ENCODE measurements around the gene SLC16A1.

SLC16A1 gene

GRCh38 chr1:112905395-112906149 is 50.4 kb downstream of the SLC16A1 start:
- TF ChIP-seq EZH2phosphoT487 (conservative IDR thresholded peaks at IDR 0.05; ENCODE audit: low read length) = no peak
- no peak for TF ChIP-seq CTCF (IDR thresholded peaks at IDR 0.05; ENCODE audit: insufficient read depth, low read length, poor library complexity, severe bottlenecking)
- H3K4me3 ChIP-seq (ENCODE audit: insufficient read depth, low read length, poor library complexity, severe bottlenecking) = no peak overlapping the region
- no peaks in the 10 kb centered on the region for H3K36me3 ChIP-seq (ENCODE audit: low read length)
- H3K9ac ChIP-seq (ENCODE audit: low read length) = no peak overlapping the region
- no peak overlapping the region for H3K4me2 ChIP-seq (ENCODE audit: low read depth, low read length, poor library complexity, severe bottlenecking)
- H3K9me3 ChIP-seq (ENCODE audit: insufficient read depth, low read length) = no peaks in the 10 kb centered on the region
- H2AFZ ChIP-seq (ENCODE audit: low read depth, low read length, severe bottlenecking) = no peak overlapping the region
- H3K27ac ChIP-seq (ENCODE audit: low read depth, low read length) = no peak overlapping the region
- H3K9me2 ChIP-seq (replicated peaks; ENCODE audit: insufficient read depth, low read length) = no peaks in the 10 kb centered on the region
- H3K27me3 ChIP-seq (ENCODE audit: low read length) = no peaks in the 10 kb centered on the region
- H3F3A ChIP-seq (ENCODE audit: insufficient read depth) = no peaks in the 10 kb centered on the region
- no peaks in the 10 kb centered on the region for H3K79me2 ChIP-seq (ENCODE audit: insufficient read depth, low read length)
- H4K20me1 ChIP-seq (ENCODE audit: low read depth, low read length) = no peaks in the 10 kb centered on the region

GRCh38 chr1:112904831-112905261 is 51.1 kb downstream of the SLC16A1 start:
- no peak overlapping the region for H3K4me3 ChIP-seq (ENCODE audit: insufficient read depth, low read length, poor library complexity, severe bottlenecking)
- no peak overlapping the region for H2AFZ ChIP-seq (ENCODE audit: low read depth, low read length, severe bottlenecking)
- no peaks in the 10 kb centered on the region for H3F3A ChIP-seq (ENCODE audit: insufficient read depth)
- no peak overlapping the region for H3K27ac ChIP-seq (ENCODE audit: low read depth, low read length)
- no peaks in the 10 kb centered on the region for H3K9me2 ChIP-seq (replicated peaks; ENCODE audit: insufficient read depth, low read length)
- no peaks in the 10 kb centered on the region for H4K20me1 ChIP-seq (ENCODE audit: low read depth, low read length)
- TF ChIP-seq EZH2phosphoT487 (conservative IDR thresholded peaks at IDR 0.05; ENCODE audit: low read length) (no peak), CTCF (IDR thresholded peaks at IDR 0.05; ENCODE audit: insufficient read depth, low read length, poor library complexity, severe bottlenecking) (no peak)
- H3K4me2 ChIP-seq (ENCODE audit: low read depth, low read length, poor library complexity, severe bottlenecking) = no peak overlapping the region
- no peaks in the 10 kb centered on the region for H3K27me3 ChIP-seq (ENCODE audit: low read length)
- H3K36me3 ChIP-seq (ENCODE audit: low read length) = no peaks in the 10 kb centered on the region
- H3K79me2 ChIP-seq (ENCODE audit: insufficient read depth, low read length) = no peaks in the 10 kb centered on the region
- H3K9ac ChIP-seq (ENCODE audit: low read length) = no peak overlapping the region
- H3K9me3 ChIP-seq (ENCODE audit: insufficient read depth, low read length) = no peaks in the 10 kb centered on the region

GRCh38 chr1:112904071-112904830 is 51.7 kb downstream of the SLC16A1 start:
- Histone ChIP-seq H3K36me3 (ENCODE audit: low read length) (no peaks in the 10 kb centered on the region), H3K4me3 (ENCODE audit: insufficient read depth, low read length, poor library complexity, severe bottlenecking) (no peak overlapping the region), H3K4me2 (ENCODE audit: low read depth, low read length, poor library complexity, severe bottlenecking) (no peak overlapping the region), H3K27ac (ENCODE audit: low read depth, low read length) (no peak overlapping the region), H3K27me3 (ENCODE audit: low read length) (no peaks in the 10 kb centered on the region), H4K20me1 (ENCODE audit: low read depth, low read length) (no peaks in the 10 kb centered on the region), H3K79me2 (ENCODE audit: insufficient read depth, low read length) (no peaks in the 10 kb centered on the region), H3K9me3 (ENCODE audit: insufficient read depth, low read length) (no peaks in the 10 kb centered on the region), H3K9ac (ENCODE audit: low read length) (no peak overlapping the region), H2AFZ (ENCODE audit: low read depth, low read length, severe bottlenecking) (no peak overlapping the region), H3F3A (ENCODE audit: insufficient read depth) (no peaks in the 10 kb centered on the region), H3K9me2 (replicated peaks; ENCODE audit: insufficient read depth, low read length) (no peaks in the 10 kb centered on the region)
- TF ChIP-seq EZH2phosphoT487 (conservative IDR thresholded peaks at IDR 0.05; ENCODE audit: low read length) (no peak), CTCF (IDR thresholded peaks at IDR 0.05; ENCODE audit: insufficient read depth, low read length, poor library complexity, severe bottlenecking) (no peak)
